RWPE1 (cell line): Measurements from ENCODE around the gene TSPAN16.
"Not testable (repeated sequence)": the region's sequence is repeated elsewhere in the genome, so short reads cannot be mapped to it uniquely, and the experiment has no call there.

Experiments used
- CTCF ChIA-PET: fragments of 350-600 bp; sonication (Branson Sonifier 250); formaldehyde crosslinking; extraction: SDS; loops from one replicate; lab custom pipeline; 2021; lab: Yijun Ruan, JAX
- POLR2A ChIA-PET: fragments of 400-600 bp; formaldehyde crosslinking; extraction: SDS; loops from one replicate; lab custom pipeline; 2020; ENCODE audit warnings: antibody characterized with exemption; ENCODE audit not compliant: low non-redundant PET; lab: Yijun Ruan, JAX
- DNase-seq: peaks from one replicate; pipeline ENCODE4 v3.0.0; 2012; ENCODE audit warnings: low spot score
- H3K27ac ChIP-seq: fragments of 450-650 bp; 2 replicates; pipeline ENCODE4 v1.5.1; 2017
- CTCF ChIP-seq: fragments of 450-650 bp; conservative IDR thresholded peaks from 2 replicates; pipeline ENCODE4 v1.5.1; 2017; ENCODE audit warnings: low read depth, mild to moderate bottlenecking

Gene TSPAN16

GRCh38 chr19:11346104-11346940, 50.4 kb downstream of the TSPAN16 start, which contains the start of the genes CCDC159 and TMEM205:
Gene CCDC159 (plus strand): TSS chr19:11346519. CDS start chr19:11346607, 88 bp downstream.
Gene TMEM205 (minus strand): TSS chr19:11346268. CDS start chr19:11345619, 649 bp downstream.
- ChIA-PET POLR2A (interaction anchor here (2.3 kb wide), 1 partner anchor 35 kb away, joined by 7 read pairs; no protein-coding TSS in a partner anchor), CTCF (interaction anchor here (0.6 to 2.2 kb wide), 5 partner anchors 35 to 136 kb away, joined by 3 to 7 read pairs (median 3); no protein-coding TSS in a partner anchor)
- H3K27ac ChIP-seq = peak within 1 kb of the TSS; percentile 88
- TF ChIP-seq CTCF = no peak
- peak; percentile 99 for DNase-seq

- CTCF ChIA-PET = interaction anchor here (0.5 to 2.2 kb wide), 2 partner anchors 33 to 55 kb away, joined by 3 to 7 read pairs; no protein-coding TSS in a partner anchor
- POLR2A ChIA-PET = no interaction called here
- TF ChIP-seq CTCF = no peak
- DNase-seq = no peak
- peak overlapping the region; percentile 88 for H3K27ac ChIP-seq
These were observed 51.6 kb downstream of the TSPAN16 start for GRCh38 chr19:11347546-11348039.

GRCh38 chr19:11349171-11349570, 53.2 kb downstream of the TSPAN16 start:
- ChIA-PET POLR2A (no interaction called here), CTCF (no interaction called here)
- DNase-seq = no peak
- TF ChIP-seq CTCF = no peak
- H3K27ac ChIP-seq = no peak overlapping the region

- POLR2A ChIA-PET, H3K27ac ChIP-seq, DNase-seq, CTCF ChIA-PET: not testable (repeated sequence)
These were observed 58.1 kb downstream of the TSPAN16 start for GRCh38 chr19:11354102-11354501.

- H3K27ac ChIP-seq = peak within 1 kb of the TSS; percentile 65
- ChIA-PET POLR2A (no interaction called here), CTCF (no interaction called here)
- peak; percentile 91 for DNase-seq
- no peak for TF ChIP-seq CTCF
These were observed 59.5 kb downstream of the TSPAN16 start, which contains the start of gene PLPPR2 for GRCh38 chr19:11355160-11356073. Gene PLPPR2 (plus strand): TSS chr19:11355432. CDS start chr19:11357674, 2,242 bp downstream.

- DNase-seq = no peak
- no peak for TF ChIP-seq CTCF
- H3K27ac ChIP-seq = peak overlapping the region; percentile 65
- POLR2A ChIA-PET = no interaction called here
- CTCF ChIA-PET = no interaction called here
These were observed 60.1 kb downstream of the TSPAN16 start for GRCh38 chr19:11356074-11356397.
